ENCODE results near the gene EPB41L3.

GRCh38 chr18:5464251-5464650, 79.5 kb downstream of the EPB41L3 start:
- TF ChIP-seq CTCF (IDR thresholded peaks at IDR 0.05) (no peak), POLR2A (IDR thresholded peaks at IDR 0.05) (no peak)
